ENCODE measurements around the gene TSSK6.

The TSSK6 gene

DNA sequence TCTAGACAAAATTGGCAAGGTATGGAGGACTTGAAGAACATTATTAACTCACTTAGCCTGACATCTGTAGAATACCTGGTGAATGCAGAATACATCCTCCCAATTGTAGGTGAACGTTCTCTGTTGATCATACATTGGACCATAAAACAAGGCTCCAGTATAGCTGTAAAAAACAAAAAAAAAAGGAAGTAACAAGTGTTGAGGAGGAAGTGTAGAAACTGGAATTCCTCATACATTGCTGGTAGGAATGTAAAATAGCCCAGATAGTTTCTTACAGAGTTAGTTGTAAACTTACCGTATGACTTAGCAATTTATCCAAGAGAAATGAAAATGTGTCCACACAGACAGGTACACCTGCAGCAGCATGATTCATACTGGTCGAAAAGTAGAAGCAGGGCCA lies 44.8 kb downstream of the TSSK6 start:
- H3K4me3 ChIP-seq (ENCODE audit: low read depth, low read length), result no peak overlapping the region
- DNase-seq, result no peak
- TF ChIP-seq, protein P1, sequence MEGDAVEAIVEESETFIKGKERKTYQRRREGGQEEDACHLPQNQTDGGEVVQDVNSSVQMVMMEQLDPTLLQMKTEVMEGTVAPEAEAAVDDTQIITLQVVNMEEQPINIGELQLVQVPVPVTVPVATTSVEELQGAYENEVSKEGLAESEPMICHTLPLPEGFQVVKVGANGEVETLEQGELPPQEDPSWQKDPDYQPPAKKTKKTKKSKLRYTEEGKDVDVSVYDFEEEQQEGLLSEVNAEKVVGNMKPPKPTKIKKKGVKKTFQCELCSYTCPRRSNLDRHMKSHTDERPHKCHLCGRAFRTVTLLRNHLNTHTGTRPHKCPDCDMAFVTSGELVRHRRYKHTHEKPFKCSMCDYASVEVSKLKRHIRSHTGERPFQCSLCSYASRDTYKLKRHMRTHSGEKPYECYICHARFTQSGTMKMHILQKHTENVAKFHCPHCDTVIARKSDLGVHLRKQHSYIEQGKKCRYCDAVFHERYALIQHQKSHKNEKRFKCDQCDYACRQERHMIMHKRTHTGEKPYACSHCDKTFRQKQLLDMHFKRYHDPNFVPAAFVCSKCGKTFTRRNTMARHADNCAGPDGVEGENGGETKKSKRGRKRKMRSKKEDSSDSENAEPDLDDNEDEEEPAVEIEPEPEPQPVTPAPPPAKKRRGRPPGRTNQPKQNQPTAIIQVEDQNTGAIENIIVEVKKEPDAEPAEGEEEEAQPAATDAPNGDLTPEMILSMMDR (IDR thresholded peaks at IDR 0.05; ENCODE audit: low read depth, low read length), result no peak
- no peaks in the 10 kb centered on the region for H3K4me1 ChIP-seq
- H3K9me3 ChIP-seq, result peaks cover 10% of the 10 kb centered on the region
- peaks cover 41% of the 10 kb centered on the region for H3K36me3 ChIP-seq
- H3K27me3 ChIP-seq, result no peaks in the 10 kb centered on the region

DNA sequence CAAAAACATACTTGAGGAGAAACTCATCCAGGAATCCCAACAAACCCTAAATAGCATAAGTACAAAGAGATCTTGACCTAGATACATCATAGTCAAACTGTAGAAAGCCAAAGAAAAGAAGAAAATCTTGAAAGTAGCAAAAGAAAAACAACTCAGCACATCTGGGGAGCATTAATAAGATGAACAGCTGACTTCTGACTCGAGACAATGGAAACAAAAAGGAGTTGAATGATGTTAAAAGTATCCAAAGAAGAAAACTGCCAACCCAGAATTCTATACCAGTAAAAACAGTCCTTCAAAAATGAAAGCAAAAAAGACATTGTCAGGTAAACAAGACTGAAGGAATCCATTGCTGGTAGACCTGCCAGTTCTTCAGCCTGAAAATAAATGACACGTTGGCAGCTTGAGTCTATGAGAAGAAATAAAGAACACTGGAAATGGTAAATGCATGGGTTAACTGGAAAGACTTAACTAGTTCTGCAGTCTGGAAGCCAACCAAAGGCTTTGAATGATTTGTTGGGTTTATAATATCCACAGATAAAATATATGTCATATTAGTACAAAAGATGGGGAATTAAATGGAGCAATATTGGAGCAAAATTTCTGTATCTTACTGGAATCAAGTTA lies 46.8 kb downstream of the TSSK6 start:
- no peak for DNase-seq
- peaks cover 53% of the 10 kb centered on the region for H3K36me3 ChIP-seq
- TF ChIP-seq, protein P1 (IDR thresholded peaks at IDR 0.05; ENCODE audit: low read depth, low read length), result no peak
- no peaks in the 10 kb centered on the region for H3K27me3 ChIP-seq
- peaks cover 5% of the 10 kb centered on the region; the same call in 1 of the 2 replicates for H3K4me1 ChIP-seq
- peaks cover 10% of the 10 kb centered on the region for H3K9me3 ChIP-seq
- no peak overlapping the region for H3K4me3 ChIP-seq (ENCODE audit: low read depth, low read length)

DNA sequence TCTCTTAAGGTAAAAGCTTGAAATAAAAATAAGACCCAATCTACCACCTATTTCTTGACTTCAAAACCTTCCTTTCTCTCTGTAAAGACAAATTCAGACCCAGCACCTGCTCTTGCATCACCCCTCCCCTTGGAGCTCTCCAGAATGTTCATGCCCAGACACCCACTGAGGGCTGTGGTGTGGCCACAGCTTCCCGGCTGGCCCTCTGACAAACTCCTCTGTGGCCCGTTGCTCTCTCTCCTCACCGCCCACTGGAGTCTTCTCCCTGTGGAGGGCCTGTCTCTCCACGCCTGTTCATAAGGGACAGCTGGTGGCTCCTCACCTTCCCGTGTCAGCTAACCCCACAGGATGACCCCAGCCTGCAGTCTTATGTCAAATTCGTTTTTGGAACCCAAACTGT lies 49.1 kb downstream of the TSSK6 start:
- peaks cover 10% of the 10 kb centered on the region for H3K9me3 ChIP-seq
- no peaks in the 10 kb centered on the region for H3K27me3 ChIP-seq
- H3K4me3 ChIP-seq (ENCODE audit: low read depth, low read length), result no peak overlapping the region
- DNase-seq, result no peak
- TF ChIP-seq, protein P1 (IDR thresholded peaks at IDR 0.05; ENCODE audit: low read depth, low read length), result no peak
- peaks cover 24% of the 10 kb centered on the region for H3K4me1 ChIP-seq
- H3K36me3 ChIP-seq, result peaks cover 48% of the 10 kb centered on the region

DNA sequence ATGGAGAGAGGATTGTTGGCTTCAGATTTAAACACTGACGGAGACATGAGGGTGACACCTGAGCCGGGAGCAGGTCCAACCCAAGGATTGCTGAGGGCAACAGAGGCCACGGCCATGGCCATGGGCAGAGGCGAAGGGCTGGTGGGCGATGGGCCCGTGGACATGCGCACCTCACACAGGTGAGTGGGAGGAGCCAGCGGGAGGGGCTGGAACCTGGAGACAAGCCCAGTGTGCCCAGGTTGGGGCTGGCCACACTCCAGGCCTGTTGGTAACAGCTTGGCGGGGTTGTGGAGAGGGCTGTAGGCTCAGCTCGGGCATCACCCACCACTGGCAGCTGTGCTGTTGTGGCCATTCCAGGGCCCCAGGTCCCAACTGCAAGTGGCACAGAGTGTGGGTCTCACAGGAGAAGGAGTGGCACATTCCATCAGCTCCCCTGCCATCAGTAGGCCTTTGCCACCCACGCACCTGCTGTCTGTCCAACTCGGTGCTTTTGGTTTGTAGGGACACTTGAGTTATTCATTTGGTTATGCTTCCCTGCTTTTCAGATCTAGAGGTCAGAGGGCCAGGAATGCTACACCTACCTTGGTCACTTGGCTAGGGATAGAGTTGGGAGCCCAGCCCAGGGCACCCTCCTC lies 49.8 kb downstream of the TSSK6 start:
- TF ChIP-seq, protein P1 (IDR thresholded peaks at IDR 0.05; ENCODE audit: low read depth, low read length), result no peak
- H3K36me3 ChIP-seq, result peaks cover 47% of the 10 kb centered on the region

DNA sequence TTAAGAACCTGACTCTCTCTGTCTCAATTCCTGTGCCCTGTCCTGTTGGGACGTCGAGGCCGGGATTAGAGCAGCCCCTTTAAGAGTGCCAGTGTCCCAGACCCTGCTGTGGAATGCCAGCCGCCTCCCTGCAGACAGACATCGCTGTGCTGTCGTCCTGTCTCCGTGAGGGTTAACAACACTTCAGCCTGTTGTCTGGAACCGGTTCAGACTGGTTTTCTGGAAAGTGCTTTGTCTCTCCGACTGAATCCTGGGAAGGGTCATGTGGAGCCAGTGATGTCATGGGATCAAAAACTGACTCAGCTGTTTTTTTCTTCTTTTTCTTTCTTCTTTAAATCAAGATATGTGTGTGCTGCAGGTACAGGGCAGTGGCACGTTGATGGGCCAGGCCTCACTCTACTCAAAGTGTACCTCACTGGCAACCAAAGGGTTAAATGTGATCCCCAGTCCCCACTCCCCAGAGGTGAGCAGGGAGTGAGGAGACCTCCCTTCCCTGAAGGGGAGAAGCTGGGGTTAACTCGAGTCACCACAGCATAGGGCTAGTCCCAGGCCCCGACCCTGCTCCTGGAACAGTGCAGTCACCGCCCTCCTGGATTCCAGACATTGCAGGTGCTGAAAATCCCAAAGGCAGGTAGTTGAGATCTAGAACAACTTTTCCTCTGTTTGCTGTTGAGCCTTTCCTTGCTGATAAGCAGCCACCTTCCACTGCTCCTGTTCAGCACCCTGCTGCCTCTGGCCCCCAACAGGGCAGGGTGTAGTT lies 50.8 kb downstream of the TSSK6 start:
- Histone ChIP-seq H3K4me1 (peaks cover 41% of the 10 kb centered on the region), H3K9me3 (peaks cover 10% of the 10 kb centered on the region), H3K4me3 (ENCODE audit: low read depth, low read length) (no peak overlapping the region), H3K27me3 (no peaks in the 10 kb centered on the region), H3K36me3 (peaks cover 46% of the 10 kb centered on the region)
- DNase-seq, result no peak
- TF ChIP-seq, protein P1 (IDR thresholded peaks at IDR 0.05; ENCODE audit: low read depth, low read length), result no peak

More for the DNA sequence above, 49.8 kb downstream of the TSSK6 start:
- H3K4me1 ChIP-seq, result peaks cover 30% of the 10 kb centered on the region
- no peaks in the 10 kb centered on the region for H3K27me3 ChIP-seq
- H3K4me3 ChIP-seq (ENCODE audit: low read depth, low read length), result no peak overlapping the region
- peaks cover 10% of the 10 kb centered on the region for H3K9me3 ChIP-seq
- DNase-seq, result no peak
